Lower leg skin (tissue), 3 donors: ENCODE results near the gene LRP5.

Experiments
- POLR2A ChIP-seq, 2 donors: fragments of 450-650 bp; IDR thresholded peaks; one replicate each; pipeline ENCODE4 v1.6.1; 2016 to 2017; ENCODE audit warnings: antibody characterized with exemption in 2 of 2, mild to moderate bottlenecking in 1 of 2, moderate library complexity in 1 of 2
- TF ChIP-seq, protein P1 (sequence below), 3 donors: fragments of 450-650 bp; IDR thresholded peaks; one replicate each; pipeline ENCODE4 v1.5.1; 2016; ENCODE audit warnings: antibody characterized with exemption in 3 of 3, mild to moderate bottlenecking in 3 of 3, moderate library complexity in 2 of 3

DNA sequence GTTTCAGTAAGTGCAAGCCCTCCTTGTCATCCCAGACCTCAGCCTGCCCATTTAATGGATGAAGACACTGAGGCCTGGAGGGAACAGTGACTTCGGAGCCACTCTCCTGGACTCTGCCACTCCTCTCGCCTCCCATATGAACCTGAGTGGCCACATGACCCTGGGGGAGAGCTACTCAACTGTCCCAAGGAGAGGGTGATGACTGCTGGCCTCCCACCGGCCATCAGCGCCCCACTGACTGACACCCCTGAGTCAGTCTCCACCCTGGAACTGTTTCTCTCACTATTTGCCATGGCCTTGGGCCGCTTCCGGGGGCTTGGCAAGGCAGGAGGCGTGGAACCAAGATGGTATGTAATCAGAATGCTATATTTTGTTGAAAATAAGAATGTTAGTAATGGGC is 17.1 kb downstream of the LRP5 start:
- TF ChIP-seq, protein P1, sequence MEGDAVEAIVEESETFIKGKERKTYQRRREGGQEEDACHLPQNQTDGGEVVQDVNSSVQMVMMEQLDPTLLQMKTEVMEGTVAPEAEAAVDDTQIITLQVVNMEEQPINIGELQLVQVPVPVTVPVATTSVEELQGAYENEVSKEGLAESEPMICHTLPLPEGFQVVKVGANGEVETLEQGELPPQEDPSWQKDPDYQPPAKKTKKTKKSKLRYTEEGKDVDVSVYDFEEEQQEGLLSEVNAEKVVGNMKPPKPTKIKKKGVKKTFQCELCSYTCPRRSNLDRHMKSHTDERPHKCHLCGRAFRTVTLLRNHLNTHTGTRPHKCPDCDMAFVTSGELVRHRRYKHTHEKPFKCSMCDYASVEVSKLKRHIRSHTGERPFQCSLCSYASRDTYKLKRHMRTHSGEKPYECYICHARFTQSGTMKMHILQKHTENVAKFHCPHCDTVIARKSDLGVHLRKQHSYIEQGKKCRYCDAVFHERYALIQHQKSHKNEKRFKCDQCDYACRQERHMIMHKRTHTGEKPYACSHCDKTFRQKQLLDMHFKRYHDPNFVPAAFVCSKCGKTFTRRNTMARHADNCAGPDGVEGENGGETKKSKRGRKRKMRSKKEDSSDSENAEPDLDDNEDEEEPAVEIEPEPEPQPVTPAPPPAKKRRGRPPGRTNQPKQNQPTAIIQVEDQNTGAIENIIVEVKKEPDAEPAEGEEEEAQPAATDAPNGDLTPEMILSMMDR (IDR thresholded peaks at IDR 0.05): no peak
- no peak for TF ChIP-seq POLR2A (IDR thresholded peaks at IDR 0.05)
